Gastroesophageal sphincter (tissue), 3 donors: ENCODE measurements around the gene MYO18B.

ENCODE experiments used
- EP300 ChIP-seq: sonication (generic); formaldehyde crosslinking; IDR thresholded peaks from one replicate; pipeline ENCODE4 v1.6.1; 2017; ENCODE audit warnings: antibody characterized with exemption, mild to moderate bottlenecking
- POLR2A ChIP-seq, 2 donors: fragments of 450-650 bp; IDR thresholded peaks; one replicate each; pipeline ENCODE4 v1.6.1; 2017; ENCODE audit warnings: antibody characterized with exemption in 2 of 2, mild to moderate bottlenecking in 2 of 2, moderate library complexity in 1 of 2
- POLR2AphosphoS5 ChIP-seq: sonication (generic); formaldehyde crosslinking; IDR thresholded peaks from one replicate; pipeline ENCODE4 v1.6.1; 2017; ENCODE audit warnings: antibody characterized with exemption
- TF ChIP-seq, protein P1 (sequence below), 4 experiments: fragments of 200-600 bp in 2 of 4; fragments of 450-650 bp in 2 of 4; sonication (generic) in 1 of 4; IDR thresholded peaks; one replicate each; pipeline ENCODE4 v1.5.1; 2017 to 2019; ENCODE audit warnings: antibody characterized with exemption in 4 of 4, mild to moderate bottlenecking in 2 of 4, moderate library complexity in 2 of 4

- TF ChIP-seq, protein P1, sequence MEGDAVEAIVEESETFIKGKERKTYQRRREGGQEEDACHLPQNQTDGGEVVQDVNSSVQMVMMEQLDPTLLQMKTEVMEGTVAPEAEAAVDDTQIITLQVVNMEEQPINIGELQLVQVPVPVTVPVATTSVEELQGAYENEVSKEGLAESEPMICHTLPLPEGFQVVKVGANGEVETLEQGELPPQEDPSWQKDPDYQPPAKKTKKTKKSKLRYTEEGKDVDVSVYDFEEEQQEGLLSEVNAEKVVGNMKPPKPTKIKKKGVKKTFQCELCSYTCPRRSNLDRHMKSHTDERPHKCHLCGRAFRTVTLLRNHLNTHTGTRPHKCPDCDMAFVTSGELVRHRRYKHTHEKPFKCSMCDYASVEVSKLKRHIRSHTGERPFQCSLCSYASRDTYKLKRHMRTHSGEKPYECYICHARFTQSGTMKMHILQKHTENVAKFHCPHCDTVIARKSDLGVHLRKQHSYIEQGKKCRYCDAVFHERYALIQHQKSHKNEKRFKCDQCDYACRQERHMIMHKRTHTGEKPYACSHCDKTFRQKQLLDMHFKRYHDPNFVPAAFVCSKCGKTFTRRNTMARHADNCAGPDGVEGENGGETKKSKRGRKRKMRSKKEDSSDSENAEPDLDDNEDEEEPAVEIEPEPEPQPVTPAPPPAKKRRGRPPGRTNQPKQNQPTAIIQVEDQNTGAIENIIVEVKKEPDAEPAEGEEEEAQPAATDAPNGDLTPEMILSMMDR (IDR thresholded peaks at IDR 0.05), result no peak
- TF ChIP-seq POLR2AphosphoS5 (no peak), POLR2A (IDR thresholded peaks at IDR 0.05) (no peak), EP300 (no peak)
These were observed 188.9 kb downstream of the MYO18B start for GRCh38 chr22:25930788-25931310.
